HT-29 (cell line): Measurements from ENCODE around the gene WFS1. TPM values are rescaled to one million over a fixed set of nuclear protein-coding genes. Genes with fewer than 3 reads are reported as not detected.
A peak's percentile ranks its signal among the peaks of the same experiment; 100 is the strongest.

ENCODE experiments used
- DNase-seq: peaks from one replicate; pipeline ENCODE4 v3.0.0-alpha.2; 2015; ENCODE audit warnings: low spot score
- total RNA-seq: library from RNA; depleted of rRNA; stranded (reverse); fragments of >200 nt; shearing (Covaris generic); gene quantifications from 2 replicates; pipeline ENCODE4 v1.2.3, GENCODE V29; 2014

Gene WFS1
- total RNA-seq, 1 experiment from 2014 or later: 49.8 TPM

DNA sequence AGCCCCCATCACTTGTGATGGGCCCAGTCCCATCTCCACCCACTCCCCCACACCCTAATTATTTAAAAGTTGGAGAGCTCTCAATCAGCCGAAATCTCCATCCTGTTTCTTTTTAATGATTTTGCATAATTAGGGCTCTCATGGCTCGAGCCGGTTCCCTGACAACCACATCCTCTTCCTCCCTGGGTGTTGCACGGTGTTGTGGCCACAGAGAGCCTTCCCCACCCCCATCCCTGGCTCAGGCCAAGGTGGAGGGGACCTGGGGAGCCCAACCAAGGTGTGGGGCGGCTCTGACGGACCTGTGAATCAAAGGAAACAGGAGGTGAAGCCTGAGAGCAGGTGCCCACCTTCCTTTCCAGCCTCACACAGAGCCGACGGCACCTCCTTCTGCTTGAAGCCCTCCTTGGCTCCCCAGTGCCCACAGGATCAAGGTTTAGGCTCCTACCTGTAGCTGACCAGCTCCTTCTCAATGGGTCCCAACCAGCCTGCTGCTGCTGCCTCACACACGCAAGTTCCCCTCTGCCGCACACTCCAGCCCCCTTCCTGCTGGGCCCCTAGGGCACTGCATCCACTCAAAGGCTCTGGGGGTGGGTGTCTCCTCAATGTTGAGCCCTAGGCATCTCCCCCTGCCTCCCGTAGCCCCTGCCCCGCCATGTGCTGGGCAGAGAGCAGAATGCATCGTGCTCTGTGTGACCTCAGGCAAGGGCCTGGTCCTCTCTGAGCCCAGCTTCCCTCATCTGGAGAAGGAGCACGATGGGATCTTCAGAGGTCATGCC, 68.7 kb downstream of the WFS1 start:
- DNase-seq: no peak

DNA sequence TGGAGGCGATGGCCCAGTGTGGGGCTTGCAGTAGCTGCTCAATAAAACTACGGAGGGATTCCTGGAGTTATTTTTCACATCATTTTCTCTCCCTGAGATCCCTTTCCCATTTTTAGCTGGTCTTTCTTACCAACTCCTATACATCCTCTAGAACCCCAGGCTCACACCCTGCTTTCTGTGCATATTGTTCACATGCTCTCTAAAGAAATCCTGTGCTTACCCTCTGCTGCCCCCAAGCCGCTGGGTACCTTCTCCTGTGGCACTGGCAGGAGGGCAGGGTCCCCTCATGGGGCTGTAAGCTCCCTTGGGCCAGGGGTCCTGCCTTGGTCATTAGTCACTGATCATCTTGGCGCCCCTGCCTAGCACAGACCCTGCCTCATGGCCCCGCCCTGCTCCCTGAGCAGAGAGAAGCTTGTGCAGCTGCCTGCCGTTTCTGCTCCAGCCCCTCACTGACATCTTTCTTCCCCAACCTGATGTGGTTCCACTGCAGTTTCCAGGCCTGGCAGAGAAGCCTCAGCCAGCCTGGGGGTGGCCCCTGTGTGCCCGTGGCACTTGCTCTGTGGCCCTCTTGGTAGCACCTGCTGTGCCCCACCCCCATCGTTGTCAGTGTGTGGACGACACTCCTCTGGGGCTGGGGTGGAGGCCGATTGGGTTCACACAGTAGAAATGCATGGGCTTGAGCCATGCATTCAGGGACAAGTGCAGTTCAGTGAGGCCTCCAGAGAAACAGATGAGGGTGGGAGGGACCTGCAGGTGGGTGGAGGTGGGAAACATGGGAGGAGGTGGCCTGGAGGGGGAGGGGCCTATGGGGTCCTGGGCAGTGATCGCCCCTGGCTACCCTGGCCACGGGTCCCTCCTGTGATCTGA, 69.5 kb downstream of the WFS1 start:
- no peak for DNase-seq

DNA sequence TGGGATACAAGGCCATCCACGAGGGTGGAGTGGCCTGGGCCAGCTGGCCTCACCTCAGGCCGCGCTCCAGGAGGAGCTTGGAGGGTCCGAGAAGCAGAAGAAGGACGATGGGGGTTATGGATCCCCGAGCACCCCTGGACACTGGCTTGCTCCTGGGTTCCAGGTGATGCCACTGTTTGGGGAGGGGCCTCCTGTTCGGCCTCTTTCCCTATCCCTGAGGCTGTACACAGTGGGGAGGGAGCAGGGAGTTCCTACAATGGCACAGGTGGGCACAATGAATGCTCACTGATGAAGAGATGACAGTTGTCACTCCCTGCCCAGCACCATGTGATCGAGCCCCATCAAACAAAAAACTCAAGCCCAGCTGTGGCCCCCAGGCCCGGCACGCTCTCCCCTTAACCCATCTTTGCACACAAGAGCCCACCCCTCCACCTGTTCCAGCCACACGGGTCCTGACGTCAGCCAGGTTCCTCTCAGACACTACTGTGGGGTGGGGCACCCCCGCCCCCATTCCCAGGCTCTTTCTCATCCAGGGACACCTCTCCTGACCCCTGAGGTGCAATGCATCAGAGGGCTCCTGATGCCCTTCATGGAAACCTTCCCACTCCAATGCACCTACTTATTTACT, 70.3 kb downstream of the WFS1 start:
- DNase-seq: no peak

DNA sequence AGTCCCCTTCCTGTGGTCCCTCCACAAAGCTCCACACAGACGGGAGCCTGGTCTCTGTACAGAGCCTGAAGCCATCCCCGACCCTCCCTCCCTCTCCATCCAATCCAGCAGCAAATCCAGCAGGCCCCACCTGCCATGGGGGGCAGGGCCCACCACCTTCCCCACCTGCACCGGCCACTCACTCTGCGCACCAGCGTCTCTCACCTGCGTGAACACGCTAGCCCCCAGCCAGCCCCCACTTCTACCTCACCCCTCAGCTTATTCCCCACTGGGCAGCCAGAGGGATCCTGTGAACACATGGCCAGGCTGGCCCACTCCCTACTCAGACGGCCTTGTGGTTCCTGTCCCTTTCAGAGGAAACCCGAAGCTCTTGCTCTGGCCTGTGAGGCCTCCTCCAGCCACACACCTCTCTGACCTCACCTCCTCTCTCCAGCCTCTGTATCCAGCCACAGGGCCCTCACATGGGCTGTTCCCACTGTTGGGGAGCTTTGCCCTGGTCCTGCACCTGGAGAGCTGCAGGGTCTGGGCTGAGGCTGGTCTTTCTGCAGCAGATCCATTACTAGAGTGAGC, 70.9 kb downstream of the WFS1 start:
- no peak for DNase-seq

DNA sequence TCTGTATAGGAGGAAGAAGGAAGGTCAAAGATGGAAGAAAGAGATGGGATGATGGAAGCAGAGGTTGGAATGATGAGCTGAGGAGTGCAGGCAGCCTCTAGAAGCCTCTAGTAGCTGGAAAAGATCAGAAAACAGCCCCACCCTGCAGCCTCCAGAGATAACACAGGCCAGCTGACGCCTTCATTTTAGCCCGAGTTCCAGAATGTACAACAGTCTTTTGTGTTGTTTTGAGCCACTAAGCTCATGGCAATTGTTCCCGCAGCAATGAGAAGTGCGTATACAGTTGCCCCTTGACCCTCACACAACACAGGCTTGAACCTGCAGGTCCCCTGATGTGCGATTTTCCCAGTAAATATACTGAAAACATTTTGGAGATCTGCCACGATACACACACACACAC, 72.0 kb downstream of the WFS1 start:
- DNase-seq: no peak

DNA sequence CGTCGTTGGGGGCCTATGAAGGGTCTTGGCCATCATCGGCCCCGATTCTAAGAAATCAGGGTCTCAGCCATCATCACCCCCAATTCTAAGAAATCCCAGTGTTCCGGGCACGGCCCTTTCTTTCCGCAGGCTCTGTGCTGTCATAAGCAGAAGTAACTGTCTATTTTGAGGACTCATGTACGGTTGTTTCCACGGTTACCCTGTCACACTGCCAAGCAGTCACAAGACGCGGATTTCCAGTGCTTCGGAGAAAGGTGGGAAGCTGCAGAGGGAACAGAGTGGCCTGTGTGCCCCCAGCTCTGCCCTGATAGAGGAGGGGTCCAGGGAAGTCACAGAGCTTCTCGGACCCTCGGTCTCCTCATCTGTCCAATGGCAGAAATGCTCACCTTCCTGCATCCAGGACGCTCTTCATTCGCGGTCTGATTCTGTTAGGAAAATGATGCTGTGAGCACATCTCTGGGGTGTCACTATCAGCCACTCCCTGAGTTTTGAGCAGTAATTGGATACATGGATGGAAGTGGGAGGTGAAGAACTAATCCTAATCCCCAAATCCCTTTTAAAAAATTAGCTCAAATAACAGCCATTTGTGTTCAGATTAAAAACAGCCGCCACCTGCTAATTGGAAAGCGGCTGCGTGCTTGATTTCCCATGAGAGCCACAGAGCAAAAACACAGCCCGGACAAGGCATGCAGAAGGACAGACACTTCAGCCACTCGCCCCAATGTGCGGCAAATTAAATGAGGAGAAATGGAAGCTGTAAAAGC, 73.1 kb downstream of the WFS1 start:
- no peak for DNase-seq

DNA sequence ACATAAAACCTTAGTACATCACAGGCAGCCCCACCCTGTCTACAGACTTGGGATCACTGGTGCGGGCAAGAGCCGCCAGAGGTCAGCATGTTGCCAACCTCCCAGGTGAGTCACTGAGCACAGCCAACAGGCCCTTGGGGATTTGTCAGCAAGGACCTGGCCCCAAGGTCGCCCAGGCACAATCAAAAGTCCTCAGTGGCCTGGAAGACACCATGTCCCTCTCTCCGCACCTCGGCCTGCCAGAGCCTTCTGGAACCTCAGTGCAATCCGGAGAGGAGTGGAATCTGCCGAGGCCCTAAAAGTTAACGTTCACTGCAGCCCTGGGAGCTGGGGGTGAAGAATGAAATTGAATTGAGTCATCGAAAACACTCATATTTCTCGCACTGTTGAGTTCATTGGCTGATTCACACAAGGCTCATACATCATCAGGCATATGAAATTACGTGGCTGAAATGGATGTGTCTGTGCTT, 74.3 kb downstream of the WFS1 start:
- DNase-seq: peak; percentile 52

DNA sequence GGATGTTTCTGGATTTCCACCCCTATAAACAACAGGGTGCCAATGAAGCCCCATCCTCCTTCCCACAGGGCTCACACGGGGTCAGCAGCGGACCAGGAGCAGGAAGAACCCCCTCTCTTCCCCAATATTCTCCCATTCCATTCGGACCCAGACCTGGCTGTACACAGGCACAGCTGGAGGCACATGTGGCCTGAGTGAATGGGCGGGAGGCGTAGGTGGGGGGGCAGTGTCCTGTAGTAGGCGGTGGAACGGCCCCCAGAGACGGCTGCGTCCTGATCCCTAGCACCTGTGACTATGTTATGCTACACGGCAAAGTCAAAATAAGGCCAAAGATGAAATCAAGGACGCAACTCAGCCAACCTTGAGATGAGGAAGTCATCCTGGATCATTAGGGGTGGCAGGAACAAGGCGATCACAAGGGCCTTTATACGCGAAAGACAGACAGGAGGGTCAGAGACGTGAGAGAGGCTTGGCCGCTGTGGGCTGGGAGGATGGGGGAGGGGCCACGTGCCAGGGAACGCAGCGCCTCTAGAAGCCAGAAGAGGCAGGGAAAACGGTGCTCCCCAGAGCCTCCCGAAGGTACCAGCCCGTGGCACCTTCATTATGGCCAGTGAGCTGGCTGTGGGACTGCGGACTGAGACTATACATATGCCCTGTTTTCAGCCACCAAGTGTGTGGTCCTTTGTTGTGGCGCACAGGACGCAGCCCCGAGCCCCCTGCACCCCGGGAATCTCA, 75.6 kb downstream of the WFS1 start:
- no peak for DNase-seq

DNA sequence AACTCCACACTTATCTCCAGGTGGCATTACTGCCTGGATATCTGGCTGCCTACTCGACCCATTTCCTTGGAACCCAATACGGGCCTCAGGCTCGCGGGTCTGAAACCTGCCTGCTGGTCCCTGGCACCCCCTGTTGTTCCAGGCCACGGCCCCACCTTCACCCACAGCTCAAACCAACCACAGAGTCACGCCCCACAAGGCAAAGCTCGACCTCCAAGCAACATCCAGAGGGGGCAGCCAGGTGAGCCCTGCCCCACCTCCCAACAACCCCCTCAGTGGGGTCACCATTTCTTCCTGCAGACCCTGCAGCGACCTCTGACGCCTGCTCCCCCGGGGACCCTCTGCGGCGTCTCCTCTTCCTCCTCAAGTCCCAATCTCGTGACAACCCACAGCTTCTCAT, 76.2 kb downstream of the WFS1 start:
- no peak for DNase-seq

DNA sequence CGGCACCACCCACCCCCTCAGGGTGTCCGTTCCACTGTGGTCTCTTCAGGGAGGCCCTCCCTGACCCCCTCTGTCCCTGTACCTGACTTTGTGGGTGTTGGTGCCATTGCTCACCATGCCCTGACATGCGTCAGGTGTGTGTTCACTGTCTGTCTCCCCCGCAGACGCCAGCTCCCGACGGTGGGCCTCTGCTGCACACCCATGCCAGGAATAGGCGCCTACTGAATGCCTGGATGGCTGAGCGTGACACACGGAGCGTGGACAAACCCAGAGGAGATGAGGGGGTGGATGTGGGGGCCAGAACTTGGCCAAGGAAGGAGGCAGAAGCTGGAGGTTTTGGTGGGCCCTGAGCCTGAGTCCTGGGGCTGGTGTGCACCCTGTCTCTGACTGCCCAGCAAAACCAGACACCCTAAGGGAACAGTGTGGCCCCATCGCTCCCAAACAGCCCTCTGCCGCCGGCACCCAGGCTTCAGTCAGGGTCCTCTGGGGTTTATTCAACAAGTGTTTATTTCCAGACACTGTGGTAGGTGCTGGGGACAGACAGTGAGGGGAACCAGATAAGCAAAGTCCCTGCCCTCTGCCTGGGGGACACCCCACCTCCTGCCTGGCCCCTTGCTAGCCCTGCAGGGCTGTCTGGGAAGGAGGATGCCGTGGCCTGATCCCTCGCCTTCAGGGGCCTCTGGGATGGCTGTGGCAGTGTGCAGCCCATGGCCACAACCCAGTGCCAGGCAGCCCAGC, 76.9 kb downstream of the WFS1 start:
- no peak for DNase-seq

DNA sequence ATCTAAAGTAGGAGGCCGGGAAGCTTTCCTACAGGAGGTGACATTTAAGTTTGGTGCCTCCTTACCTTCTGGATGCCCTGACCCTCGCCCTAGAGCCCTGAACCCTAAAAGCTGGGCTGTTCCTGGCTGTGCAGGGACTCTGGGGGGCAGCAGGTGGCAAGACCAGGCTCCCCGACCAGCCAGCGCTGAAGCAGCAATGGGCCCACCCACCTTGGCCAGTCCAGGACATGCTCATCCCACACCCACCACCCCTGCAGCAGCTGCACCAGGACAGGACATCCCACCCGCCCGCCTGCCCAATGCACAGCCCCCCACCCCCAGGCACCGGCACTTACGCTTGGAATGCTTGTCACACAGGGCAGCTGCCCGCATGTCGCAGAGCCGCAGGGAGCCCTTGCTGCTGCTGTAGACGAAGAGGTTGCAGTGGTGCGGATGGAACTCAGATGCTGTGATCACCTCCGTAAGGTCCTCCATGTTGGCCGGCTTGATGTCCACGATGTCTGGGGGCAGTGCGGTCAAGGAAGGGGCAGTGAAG, 77.9 kb downstream of the WFS1 start:
- DNase-seq: no peak

DNA sequence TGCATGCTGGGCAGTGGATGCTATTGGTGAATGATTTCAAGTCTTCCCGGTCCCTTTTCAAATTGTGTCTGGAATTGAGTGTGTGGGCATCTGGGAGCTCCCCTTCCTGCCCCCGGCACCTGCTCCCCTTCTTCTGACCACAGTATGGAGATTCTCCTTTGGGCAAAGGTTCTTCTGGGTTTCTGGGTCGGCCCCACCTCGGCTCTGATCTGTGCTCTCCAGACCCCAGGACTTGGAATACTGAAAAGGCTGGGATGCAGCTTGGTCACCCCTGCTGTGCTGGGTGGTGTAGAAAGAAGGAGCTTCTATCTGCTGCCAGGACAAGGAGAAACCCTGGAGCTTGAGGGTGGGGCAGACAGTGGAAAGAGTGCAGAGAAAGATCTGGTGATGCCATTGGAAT, 78.8 kb downstream of the WFS1 start:
- no peak for DNase-seq

DNA sequence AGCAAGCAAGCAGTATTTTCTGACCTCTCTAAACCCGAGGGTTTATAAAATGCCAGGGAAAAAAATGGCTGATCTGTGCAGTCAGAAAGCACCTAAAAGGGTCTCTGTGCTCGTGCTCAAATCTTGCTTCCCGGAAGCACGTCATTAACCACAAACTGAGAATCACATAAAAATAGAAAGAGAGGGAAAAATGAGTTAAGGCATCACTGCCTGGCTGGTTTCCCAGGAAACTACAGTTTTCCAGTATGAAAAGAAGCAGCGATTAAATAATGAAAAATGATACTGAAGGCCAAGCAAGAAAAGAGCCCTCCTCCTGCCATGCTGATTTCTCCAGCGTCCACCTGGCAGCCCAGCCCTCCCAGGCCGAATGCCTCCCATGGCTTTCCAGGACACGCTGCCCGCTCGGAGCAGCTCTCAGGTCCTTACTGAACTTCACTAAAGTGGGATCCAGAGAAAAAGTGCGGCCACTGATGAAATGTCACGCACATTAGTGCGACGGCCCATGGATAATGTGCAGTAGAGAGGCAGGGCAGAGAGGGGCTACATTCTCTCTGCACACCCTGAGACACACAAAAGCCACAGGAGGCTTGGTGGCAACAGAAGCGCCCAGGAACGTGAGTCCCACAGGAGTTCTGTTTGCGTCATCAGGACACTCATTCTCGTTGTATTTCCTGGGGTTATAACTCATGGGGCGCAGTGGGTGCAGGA, 80.4 kb downstream of the WFS1 start:
- DNase-seq: no peak

DNA sequence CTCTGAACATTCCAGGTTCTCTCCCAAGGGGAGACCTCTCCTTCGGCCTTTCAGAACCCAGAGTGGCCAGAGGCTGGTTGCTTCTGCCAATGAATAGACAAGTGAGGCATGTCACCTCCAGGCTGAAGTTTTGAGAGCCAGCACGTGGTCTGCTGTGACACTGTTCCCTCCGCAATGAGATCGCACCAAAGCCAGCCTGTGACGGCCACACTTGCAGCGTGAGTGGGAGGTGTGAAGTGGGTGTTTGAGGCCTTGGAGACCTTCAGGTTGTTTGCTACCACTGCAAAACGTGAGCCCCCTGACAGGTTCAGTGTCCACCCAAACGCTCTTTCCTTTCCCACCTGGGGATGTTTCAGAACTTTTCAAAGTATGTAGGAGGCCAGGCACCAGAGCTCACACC, 81.0 kb downstream of the WFS1 start:
- DNase-seq: no peak

DNA sequence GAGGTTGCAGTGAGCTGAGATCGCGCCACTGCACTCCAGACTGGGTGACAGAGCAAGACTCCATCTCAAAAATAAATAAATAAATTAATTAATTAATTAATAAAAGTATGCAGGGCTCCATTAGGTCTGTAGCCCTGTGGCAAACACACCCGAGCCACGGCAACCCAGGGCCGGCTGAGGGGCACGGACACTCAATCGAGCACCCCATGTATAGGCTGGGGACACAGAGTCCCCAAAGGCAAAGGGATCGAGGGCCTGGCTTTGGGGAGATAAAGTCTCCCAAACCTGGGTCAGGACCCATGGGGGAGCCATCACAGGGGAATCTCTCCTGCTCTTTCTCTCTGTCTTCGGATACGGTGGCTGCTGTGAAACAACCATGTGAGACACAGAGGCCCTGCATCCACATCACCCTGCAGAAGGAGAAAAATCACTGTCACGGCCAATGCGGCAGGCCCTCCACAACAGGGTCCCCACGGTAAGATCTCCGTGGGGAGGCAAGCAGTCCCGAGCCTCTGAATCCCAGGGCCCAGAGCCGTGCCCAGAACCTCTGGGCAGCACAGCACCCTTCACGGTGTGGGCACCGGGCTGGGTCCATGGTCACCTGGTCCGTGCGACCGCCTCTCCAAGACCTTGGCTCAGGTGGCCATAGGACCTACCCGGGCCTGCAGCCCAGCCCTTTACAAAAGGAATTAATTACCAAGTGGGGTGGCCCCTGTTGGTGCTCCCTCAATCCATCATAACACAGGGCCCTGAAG, 81.8 kb downstream of the WFS1 start:
- no peak for DNase-seq

DNA sequence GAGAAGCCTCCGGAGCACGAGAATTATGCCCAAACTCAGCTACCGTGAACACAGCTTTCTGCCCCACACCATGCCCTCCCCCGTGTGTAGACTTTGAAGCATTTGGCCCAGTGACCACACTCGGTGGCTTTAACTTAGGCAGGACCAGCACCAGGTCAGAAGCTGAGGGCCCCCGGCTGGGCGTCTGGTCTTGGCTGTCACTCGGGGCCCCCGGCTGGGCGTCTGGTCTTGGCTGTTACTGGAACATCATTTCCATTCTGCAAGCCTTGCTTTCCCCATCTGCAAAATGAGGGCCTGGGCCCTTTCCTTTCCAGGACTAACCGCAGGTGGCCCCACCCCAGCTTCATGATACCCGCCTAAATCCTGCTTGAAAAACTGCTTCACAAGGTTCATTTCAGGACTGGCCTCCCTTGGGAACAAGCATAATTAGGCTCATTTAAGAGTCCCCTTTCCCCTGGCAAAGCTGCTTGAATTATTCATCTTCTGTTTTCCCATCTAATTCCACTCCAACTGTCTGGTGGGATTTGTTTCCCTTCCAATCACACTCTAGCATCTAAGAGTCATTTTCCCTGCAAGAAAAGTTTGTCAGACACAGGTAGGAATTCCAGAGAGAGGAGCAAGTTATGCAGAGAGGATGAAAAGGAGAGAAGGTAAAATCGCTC, 82.5 kb downstream of the WFS1 start:
- DNase-seq: no peak
